HUES64 (cell line): ENCODE measurements around the gene PRR19.

ENCODE experiments used
- H3K27ac ChIP-seq: 2 replicates; pipeline ENCODE4 v1.7.0; 2013; ENCODE audit warnings: low read depth, low read length, inconsistent platforms
- H3K27me3 ChIP-seq: 2 replicates; pipeline ENCODE4 v1.6.1; 2013; ENCODE audit warnings: mild to moderate bottlenecking, low read length; ENCODE audit not compliant: insufficient read depth
- H3K36me3 ChIP-seq: 2 replicates; pipeline ENCODE4 v1.6.1; 2013; ENCODE audit warnings: mild to moderate bottlenecking, low read length; ENCODE audit not compliant: insufficient read depth
- H3K4me1 ChIP-seq: 2 replicates; pipeline ENCODE4 v1.6.1; 2013; ENCODE audit warnings: mild to moderate bottlenecking, low read length, moderate library complexity; ENCODE audit not compliant: insufficient read depth
- H3K4me3 ChIP-seq: 2 replicates; pipeline ENCODE4 v1.5.1; 2013; ENCODE audit warnings: mild to moderate bottlenecking, low read length, moderate library complexity
- H3K9ac ChIP-seq: 2 replicates; pipeline ENCODE4 v1.6.1; 2013; ENCODE audit warnings: mild to moderate bottlenecking, low read depth, low read length
- H3K9me3 ChIP-seq: 2 replicates; pipeline ENCODE4 v1.6.1; 2013; ENCODE audit warnings: low read depth, low read length; ENCODE audit not compliant: insufficient read depth
- WGBS: fragments of 150-250, 120-280 bp; methylation state at CpG from one replicate; pipeline ENCODE4 v1.1.7; 2013; ENCODE audit warnings: missing lambda C conversion rate; 5-methylcytosine and 5-hydroxymethylcytosine counted together

Gene PRR19

DNA sequence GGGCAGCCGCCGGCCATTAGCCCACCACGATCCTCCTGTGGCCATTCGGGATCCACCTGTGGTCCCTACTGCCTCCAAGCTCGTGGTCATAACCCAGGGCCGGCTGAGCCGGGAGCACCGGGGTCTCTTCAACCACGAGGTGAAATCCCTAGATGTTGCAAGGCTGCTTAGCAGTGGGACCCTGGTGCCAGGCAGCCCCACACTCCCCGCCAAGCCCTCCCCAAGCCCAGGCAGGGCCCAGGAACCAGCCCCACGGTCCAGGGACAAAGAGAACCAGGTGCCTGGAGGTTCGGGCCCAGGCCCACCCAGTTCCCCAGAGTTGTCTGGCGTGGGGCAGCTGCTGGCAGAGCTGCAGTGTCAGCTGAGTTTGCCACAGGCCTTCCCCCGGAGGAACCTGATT is 7.8 kb downstream of the PRR19 start:
- no peaks in the 10 kb centered on the region for H3K36me3 ChIP-seq
- H3K27ac ChIP-seq: no peak overlapping the region
- H3K9me3 ChIP-seq: no peaks in the 10 kb centered on the region
- H3K4me3 ChIP-seq: no peak overlapping the region
- no peaks in the 10 kb centered on the region for H3K4me1 ChIP-seq
- H3K27me3 ChIP-seq: peaks cover 20% of the 10 kb centered on the region
- 93% methylated on average over 14 of the region's 14 CpGs for WGBS
- H3K9ac ChIP-seq: no peak overlapping the region

DNA sequence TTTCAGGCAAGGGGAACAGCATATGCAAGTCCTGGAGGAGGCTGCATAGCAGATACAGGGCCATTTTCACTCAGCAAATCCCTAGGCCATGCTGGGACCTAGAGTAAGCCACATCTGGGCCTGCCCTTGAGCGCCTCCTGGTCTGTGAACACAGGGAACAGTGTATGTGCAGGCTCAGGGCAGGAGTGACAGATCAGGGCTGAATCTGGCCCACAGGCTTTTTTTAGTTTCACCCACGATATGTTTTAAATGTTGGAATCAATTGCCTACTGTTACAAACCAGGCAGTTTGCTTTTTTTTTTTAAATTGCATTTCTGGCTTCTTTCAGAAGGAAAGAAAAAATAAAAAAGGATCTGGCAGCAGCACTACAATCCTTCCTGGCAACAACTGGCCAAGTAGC is 9.7 kb downstream of the PRR19 start:
- 90% methylated on average over 2 of the region's 2 CpGs for WGBS
- Histone ChIP-seq H3K4me1 (no peaks in the 10 kb centered on the region), H3K4me3 (no peak overlapping the region)

DNA sequence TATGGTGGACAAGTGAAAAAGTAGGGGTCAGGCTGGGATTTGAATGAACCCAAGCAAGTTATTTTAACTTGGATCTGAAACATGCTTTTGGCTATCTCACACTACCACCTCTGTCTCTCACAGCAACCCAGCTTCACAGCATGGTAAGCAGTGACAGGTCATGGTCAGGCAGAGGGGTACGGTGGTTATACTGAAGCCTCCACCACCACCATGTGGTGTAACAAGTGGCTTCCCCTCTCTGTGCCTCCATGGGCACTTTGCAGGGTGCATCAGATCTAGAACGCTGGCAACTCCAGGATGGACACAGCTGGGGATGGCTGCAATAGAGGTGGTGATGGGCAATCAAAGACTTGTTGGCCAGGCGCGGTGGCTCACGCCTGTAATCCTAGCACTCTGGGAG is 10.4 kb downstream of the PRR19 start:
- 91% methylated on average over 5 of the region's 5 CpGs for WGBS

More for the DNA sequence above, 9.7 kb downstream of the PRR19 start:
- Histone ChIP-seq H3K9ac (no peak overlapping the region), H3K9me3 (no peaks in the 10 kb centered on the region), H3K36me3 (no peaks in the 10 kb centered on the region), H3K27me3 (peaks cover 25% of the 10 kb centered on the region), H3K27ac (no peak overlapping the region)

DNA sequence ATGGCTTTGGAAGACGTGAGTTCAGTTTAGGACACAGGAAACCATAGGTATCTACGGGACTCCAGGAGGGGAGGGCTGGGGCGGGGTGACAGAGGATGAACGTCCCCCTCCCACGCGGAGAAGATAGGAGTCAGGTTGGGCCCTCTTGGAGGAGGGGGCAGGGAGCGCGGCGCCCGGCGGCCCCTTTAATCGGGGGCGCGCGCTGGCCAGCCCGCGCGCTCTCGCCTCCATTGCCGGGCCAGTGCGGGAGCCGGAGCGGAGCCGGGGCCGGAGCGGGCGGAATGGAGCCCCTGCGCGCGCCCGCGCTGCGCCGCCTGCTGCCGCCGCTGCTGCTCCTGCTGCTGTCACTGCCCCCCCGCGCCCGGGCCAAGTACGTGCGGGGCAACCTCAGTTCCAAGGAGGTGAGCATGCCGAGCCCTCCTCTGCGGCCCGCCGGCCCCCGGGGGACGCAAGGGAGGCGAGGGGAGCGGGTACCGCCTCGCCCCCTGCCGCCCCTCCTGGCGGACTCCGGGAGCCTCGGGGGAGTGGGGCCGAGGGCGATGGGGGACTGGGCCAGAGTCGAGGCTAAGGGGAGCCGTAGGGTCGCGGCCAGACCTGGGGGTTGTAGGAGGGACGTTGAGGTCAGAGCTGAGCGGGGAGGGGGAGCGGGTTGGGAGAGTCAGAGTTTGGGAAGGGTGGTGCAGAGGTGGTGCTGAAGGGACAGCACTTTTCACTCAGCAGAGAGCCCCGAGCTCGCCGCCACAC is 11.3 kb downstream of the PRR19 start, which contains the start of gene TMEM145:
TMEM145 (plus strand) TSS at position 214 of the 744 bp plus-strand sequence; CDS start at position 282, 68 bp downstream.
- H3K4me1 ChIP-seq: no peaks in the 10 kb centered on the region
- H3K36me3 ChIP-seq: no peaks in the 10 kb centered on the region
- H3K27ac ChIP-seq: no peak within 1 kb of the TSS
- H3K9ac ChIP-seq: peak within 1 kb of the TSS; percentile 19; the same call in 1 of the 2 replicates
- WGBS: 1% methylated on average over 67 of the region's 67 CpGs
- peaks cover 25% of the 10 kb centered on the region for H3K27me3 ChIP-seq
- no peaks in the 10 kb centered on the region for H3K9me3 ChIP-seq
- peak within 1 kb of the TSS; percentile 67 for H3K4me3 ChIP-seq

More for the DNA sequence above, 10.4 kb downstream of the PRR19 start:
- no peak overlapping the region; the same call in 1 of the 2 replicates for H3K4me3 ChIP-seq
- peaks cover 25% of the 10 kb centered on the region for H3K27me3 ChIP-seq
- no peaks in the 10 kb centered on the region for H3K4me1 ChIP-seq
- H3K9ac ChIP-seq: no peak overlapping the region
- no peaks in the 10 kb centered on the region for H3K36me3 ChIP-seq
- no peaks in the 10 kb centered on the region for H3K9me3 ChIP-seq
- H3K27ac ChIP-seq: no peak overlapping the region

- 36% methylated on average over 24 of the region's 26 CpGs for WGBS
- Histone ChIP-seq H3K27ac (no peak overlapping the region), H3K4me1 (no peaks in the 10 kb centered on the region), H3K9ac (no peak overlapping the region), H3K4me3 (peak overlapping the region; percentile 67), H3K27me3 (peaks cover 25% of the 10 kb centered on the region), H3K36me3 (no peaks in the 10 kb centered on the region), H3K9me3 (no peaks in the 10 kb centered on the region)
These were observed 12.2 kb downstream of the PRR19 start for GRCh38 chr19:42313840-42314755.

GRCh38 chr19:42315024-42315423 is 13.1 kb downstream of the PRR19 start:
- no peak overlapping the region for H3K9ac ChIP-seq
- H3K36me3 ChIP-seq: no peaks in the 10 kb centered on the region
- H3K4me1 ChIP-seq: no peaks in the 10 kb centered on the region
- peaks cover 25% of the 10 kb centered on the region for H3K27me3 ChIP-seq
- no peak overlapping the region for H3K27ac ChIP-seq
- no peak overlapping the region for H3K4me3 ChIP-seq
- WGBS: 82% methylated on average over 4 of the region's 5 CpGs
- H3K9me3 ChIP-seq: no peaks in the 10 kb centered on the region

DNA sequence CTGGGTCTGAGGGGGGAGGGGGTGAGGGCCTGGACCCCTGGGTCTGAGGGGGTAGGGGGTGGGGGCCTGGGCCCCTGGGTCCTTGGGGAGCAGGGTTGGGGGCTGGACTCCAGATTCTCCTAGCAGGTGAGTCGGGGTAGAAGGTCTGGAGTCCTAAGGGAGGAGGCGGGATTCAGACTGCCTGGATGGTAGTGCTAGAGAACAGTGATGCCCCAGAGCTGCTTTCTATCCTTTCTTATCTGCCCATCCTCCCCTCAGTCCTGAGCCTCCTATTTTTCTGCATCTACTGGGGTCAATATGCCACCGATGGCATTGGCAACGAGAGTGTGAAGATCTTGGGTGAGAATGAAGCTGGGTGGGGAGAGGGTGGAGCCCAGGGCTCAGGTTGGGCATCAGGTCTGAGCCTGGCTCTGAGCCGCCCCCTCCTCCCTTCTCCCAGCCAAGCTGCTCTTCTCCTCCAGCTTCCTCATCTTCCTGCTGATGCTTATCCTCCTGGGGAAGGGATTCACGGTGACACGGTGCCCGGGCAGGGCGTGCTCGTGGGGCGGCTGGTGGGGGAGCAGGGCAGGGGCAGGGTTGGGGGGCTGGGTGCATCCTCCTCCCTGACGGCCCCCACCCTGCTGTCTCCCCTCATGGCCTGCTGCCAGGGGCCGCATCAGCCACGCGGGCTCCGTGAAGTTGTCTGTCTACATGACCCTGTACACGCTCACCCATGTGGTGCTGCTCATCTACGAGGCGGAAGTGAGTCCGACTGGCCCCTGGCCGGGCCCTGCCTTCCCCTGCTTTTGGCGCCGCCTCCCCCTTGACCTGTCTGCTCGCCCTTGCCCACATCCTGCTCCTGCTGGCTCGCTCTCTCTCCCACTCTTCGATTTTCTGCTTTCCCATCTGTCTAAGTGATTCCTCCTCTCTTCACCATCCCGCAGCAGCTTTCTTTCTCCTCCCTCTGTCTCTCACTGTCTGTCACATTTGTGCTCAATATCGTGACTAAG is 14.6 kb downstream of the PRR19 start:
- no peak overlapping the region for H3K27ac ChIP-seq

DNA sequence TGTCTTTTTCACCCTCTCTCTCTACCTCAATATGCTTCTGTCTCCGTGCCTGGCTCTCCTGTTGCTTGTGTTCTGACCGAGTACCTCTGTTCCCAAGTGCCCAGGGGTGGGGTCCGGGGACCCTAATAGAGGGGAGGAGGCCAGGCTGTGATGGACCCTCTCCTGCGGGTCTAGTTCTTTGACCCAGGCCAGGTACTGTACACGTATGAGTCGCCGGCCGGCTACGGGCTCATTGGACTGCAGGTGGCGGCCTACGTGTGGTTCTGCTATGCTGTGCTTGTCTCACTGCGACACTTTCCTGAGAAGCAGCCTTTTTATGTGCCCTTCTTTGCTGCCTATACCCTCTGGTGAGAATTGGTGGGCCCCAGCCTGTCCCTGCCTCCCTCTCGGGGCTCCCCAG is 15.6 kb downstream of the PRR19 start:
- Histone ChIP-seq H3K36me3 (no peaks in the 10 kb centered on the region), H3K27ac (no peak overlapping the region), H3K4me1 (no peaks in the 10 kb centered on the region), H3K27me3 (peaks cover 36% of the 10 kb centered on the region), H3K9me3 (no peaks in the 10 kb centered on the region), H3K9ac (no peak overlapping the region), H3K4me3 (no peak overlapping the region)
- WGBS: 85% methylated on average over 13 of the region's 13 CpGs

More for the DNA sequence above, 14.6 kb downstream of the PRR19 start:
- WGBS: 75% methylated on average over 28 of the region's 28 CpGs
- H3K4me1 ChIP-seq: no peaks in the 10 kb centered on the region
- no peak overlapping the region for H3K9ac ChIP-seq
- H3K4me3 ChIP-seq: no peak overlapping the region
- H3K9me3 ChIP-seq: no peaks in the 10 kb centered on the region
- peaks cover 32% of the 10 kb centered on the region for H3K27me3 ChIP-seq
- H3K36me3 ChIP-seq: no peaks in the 10 kb centered on the region

DNA sequence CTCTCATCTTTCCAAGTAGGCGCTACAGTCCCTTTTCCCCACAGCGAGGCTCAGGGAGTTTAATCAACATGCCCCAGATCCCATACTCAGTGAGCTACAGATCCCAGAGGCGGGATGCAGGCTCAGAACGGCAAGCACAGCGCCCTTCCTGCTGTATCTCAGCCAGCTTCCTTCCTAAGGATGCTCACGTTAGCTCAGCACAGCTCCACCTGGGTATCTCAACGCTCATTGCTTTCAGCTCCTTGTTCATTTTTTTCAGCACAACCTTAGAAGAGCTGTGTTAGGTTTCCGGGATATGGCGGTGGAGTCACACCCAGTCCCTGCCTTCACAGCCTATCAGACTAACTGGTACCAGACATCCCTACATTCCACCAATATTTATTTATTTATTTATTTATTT is 20.4 kb downstream of the PRR19 start:
- WGBS: 84% methylated on average over 9 of the region's 9 CpGs
- Histone ChIP-seq H3K4me1 (no peaks in the 10 kb centered on the region), H3K4me3 (no peak overlapping the region), H3K9ac (no peak overlapping the region), H3K27ac (no peak overlapping the region), H3K27me3 (peaks cover 39% of the 10 kb centered on the region), H3K36me3 (no peaks in the 10 kb centered on the region), H3K9me3 (no peaks in the 10 kb centered on the region)

DNA sequence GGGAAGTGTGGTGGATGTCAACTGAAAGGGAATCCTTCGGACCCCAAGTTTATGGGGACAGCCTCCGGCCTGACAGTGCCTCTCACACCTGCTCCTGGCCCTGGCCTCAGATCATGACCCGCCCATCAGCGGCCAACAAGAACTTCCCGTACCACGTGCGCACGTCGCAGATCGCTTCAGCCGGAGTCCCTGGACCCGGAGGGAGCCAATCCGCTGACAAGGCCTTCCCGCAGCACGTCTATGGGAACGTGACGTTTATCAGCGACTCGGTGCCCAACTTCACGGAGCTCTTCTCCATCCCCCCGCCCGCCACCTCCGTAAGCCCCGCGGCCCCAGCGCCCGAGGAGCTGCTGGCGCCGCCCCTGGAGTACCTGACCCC is 21.5 kb downstream of the PRR19 start:
- H3K9me3 ChIP-seq: no peaks in the 10 kb centered on the region
- no peaks in the 10 kb centered on the region for H3K36me3 ChIP-seq
- H3K4me3 ChIP-seq: peak overlapping the region; percentile 46
- H3K27me3 ChIP-seq: peaks cover 39% of the 10 kb centered on the region
- H3K4me1 ChIP-seq: no peaks in the 10 kb centered on the region
- H3K27ac ChIP-seq: no peak overlapping the region
- WGBS: 6% methylated on average over 29 of the region's 29 CpGs
- no peak overlapping the region for H3K9ac ChIP-seq
